GM23248 (cell line): ENCODE data around the gene BICDL2. TPM values are rescaled to one million over a fixed set of nuclear protein-coding genes. Genes with fewer than 3 reads are reported as not detected.

Source experiments
- DNase-seq: peaks from one replicate; pipeline ENCODE4 v3.0.0-alpha.2; 2015
- H2AFZ ChIP-seq: fragments of 200-600 bp; sonication (generic); 2 replicates; pipeline ENCODE4 v1.6.1; 2016; ENCODE audit warnings: antibody characterized with exemption
- H3F3A ChIP-seq: fragments of 200-600 bp; sonication (generic); 2 replicates; pipeline ENCODE4 v1.6.1; 2016; ENCODE audit warnings: mild to moderate bottlenecking, antibody characterized with exemption, mixed run types; ENCODE audit not compliant: insufficient read depth
- H3K27ac ChIP-seq: fragments of 200-600 bp; sonication (generic); 2 replicates; pipeline ENCODE4 v1.5.1; 2016; ENCODE audit warnings: mild to moderate bottlenecking
- H3K27me3 ChIP-seq: fragments of 200-600 bp; sonication (generic); replicated peaks from 2 replicates; pipeline ENCODE4 v1.6.1; 2016; ENCODE audit warnings: mild to moderate bottlenecking; ENCODE audit not compliant: insufficient read depth
- H3K36me3 ChIP-seq: fragments of 200-600 bp; sonication (generic); 2 replicates; pipeline ENCODE4 v1.6.1; 2016; ENCODE audit warnings: low read depth, mild to moderate bottlenecking
- H3K4me1 ChIP-seq: fragments of 200-600 bp; sonication (generic); 2 replicates; pipeline ENCODE4 v1.6.1; 2016; ENCODE audit warnings: mild to moderate bottlenecking; ENCODE audit not compliant: insufficient read depth
- H3K4me2 ChIP-seq: fragments of 200-600 bp; sonication (generic); one replicate; pipeline ENCODE4 v1.6.1; 2016; ENCODE audit warnings: mild to moderate bottlenecking; ENCODE audit not compliant: unreplicated experiment
- H3K4me3 ChIP-seq: fragments of 200-600 bp; sonication (generic); 2 replicates; pipeline ENCODE4 v1.5.1; 2016; ENCODE audit warnings: mild to moderate bottlenecking
- H3K79me2 ChIP-seq: fragments of 200-600 bp; sonication (generic); 2 replicates; pipeline ENCODE4 v1.6.1; 2016; ENCODE audit warnings: mild to moderate bottlenecking; ENCODE audit not compliant: insufficient read depth
- H3K9ac ChIP-seq: fragments of 200-600 bp; sonication (generic); 2 replicates; pipeline ENCODE4 v1.6.1; 2016; ENCODE audit warnings: mild to moderate bottlenecking
- H3K9me2 ChIP-seq: fragments of 200-600 bp; sonication (generic); 2 replicates; pipeline ENCODE4 v1.6.1; 2016; ENCODE audit warnings: mixed run types, mild to moderate bottlenecking, moderate library complexity; ENCODE audit not compliant: insufficient read depth
- H3K9me3 ChIP-seq: fragments of 200-600 bp; sonication (generic); one replicate; pipeline ENCODE4 v1.6.1; 2017; ENCODE audit warnings: low read depth
- H4K20me1 ChIP-seq: fragments of 200-600 bp; sonication (generic); 2 replicates; pipeline ENCODE4 v1.6.0; 2016; ENCODE audit not compliant: insufficient read depth
- EZH2 ChIP-seq: fragments of 200-600 bp; sonication (generic); IDR thresholded peaks from 2 replicates; pipeline ENCODE4 v1.6.1; 2018; ENCODE audit warnings: antibody characterized with exemption, mild to moderate bottlenecking; ENCODE audit not compliant: insufficient read depth, poor library complexity, severe bottlenecking
- EZH2phosphoT487 ChIP-seq: fragments of 200-600 bp; sonication (generic); IDR thresholded peaks from 2 replicates; pipeline ENCODE4 v1.6.1; 2018; ENCODE audit warnings: antibody characterized with exemption, moderate library complexity, mild to moderate bottlenecking, low read depth; ENCODE audit not compliant: insufficient read depth
- WGBS, 2 experiments: methylation state at CpG; one replicate each; pipeline ENCODE4 v1.1.6; 2015 to 2017; ENCODE audit warnings: low lambda C conversion rate in 2 of 2, low coverage in 1 of 2; ENCODE audit errors: missing lambda C conversion rate in 2 of 2; 5-methylcytosine and 5-hydroxymethylcytosine counted together
- in situ Hi-C: fragments of 300-500 bp; cut with MboI; formaldehyde crosslinking; loops from 2 replicates; pipeline ENCODE4 v1.15.0; 2020
- polyA plus RNA-seq: library from polyadenylated mRNA; unstranded; fragments of >200 nt; fragmentation: Nextera tagmentation; extraction: Ambion mirVana; gene quantifications from 2 replicates; pipeline ENCODE4 v1.2.1, GENCODE V29; 2016
- total RNA-seq: library from RNA; depleted of rRNA; stranded (reverse); fragments of >200 nt; shearing (Covaris generic); gene quantifications from 2 replicates; pipeline ENCODE4 v1.2.3, GENCODE V29; 2014

Gene BICDL2
- total and polyA plus RNA-seq, 2 experiments from 2014 or later = 0.11 to 0.63 TPM

GRCh38 chr16:3068487-3068886, 31.7 kb upstream of the BICDL2 start:
- Histone ChIP-seq H3K27ac (no peak overlapping the region), H4K20me1 (no peaks in the 10 kb centered on the region), H3K9ac (no peak overlapping the region), H2AFZ (no peak overlapping the region), H3K4me3 (no peak overlapping the region), H3K9me3 (no peaks in the 10 kb centered on the region), H3K4me1 (peaks cover 5% of the 10 kb centered on the region), H3K27me3 (0 out of 2 replicates have a peak, but pooled peaks cover 6% of the 10 kb centered on the region), H3K9me2 (no peaks in the 10 kb centered on the region), H3K36me3 (no peaks in the 10 kb centered on the region), H3K79me2 (no peaks in the 10 kb centered on the region), H3K4me2 (no peak overlapping the region), H3F3A (no peaks in the 10 kb centered on the region)
- DNase-seq = no peak
- in situ Hi-C loops = no loop called here
- WGBS, 2 experiments = 56 to 68% methylated on average over 4 of the region's 4 CpGs
- TF ChIP-seq EZH2phosphoT487 (no peak), EZH2 (no peak)

- 79 to 86% methylated on average over 7 of the region's 7 CpGs for WGBS, 2 experiments
- Histone ChIP-seq H3K4me2 (no peak overlapping the region), H3K4me3 (no peak overlapping the region), H3K79me2 (no peaks in the 10 kb centered on the region), H3K27me3 (0 out of 2 replicates have a peak, but pooled peaks cover 5% of the 10 kb centered on the region), H4K20me1 (no peaks in the 10 kb centered on the region), H3K36me3 (no peaks in the 10 kb centered on the region), H3K4me1 (peaks cover 5% of the 10 kb centered on the region), H3F3A (no peaks in the 10 kb centered on the region), H3K9me3 (no peaks in the 10 kb centered on the region), H3K27ac (no peak overlapping the region), H3K9me2 (no peaks in the 10 kb centered on the region), H2AFZ (no peak overlapping the region), H3K9ac (no peak overlapping the region)
- TF ChIP-seq EZH2phosphoT487 (no peak), EZH2 (no peak)
- DNase-seq = no peak
- in situ Hi-C loops = no loop called here
Observed at GRCh38 chr16:3066440-3066748, 29.6 kb upstream of the BICDL2 start.

GRCh38 chr16:3065742-3066439, 29.1 kb upstream of the BICDL2 start:
- Histone ChIP-seq H3K36me3 (no peaks in the 10 kb centered on the region), H4K20me1 (no peaks in the 10 kb centered on the region), H3K27ac (no peak overlapping the region), H3K9me3 (no peaks in the 10 kb centered on the region), H3K4me2 (no peak overlapping the region), H3F3A (no peaks in the 10 kb centered on the region), H3K9ac (no peak overlapping the region), H2AFZ (no peak overlapping the region), H3K4me3 (no peak overlapping the region), H3K4me1 (peaks cover 5% of the 10 kb centered on the region), H3K79me2 (no peaks in the 10 kb centered on the region), H3K27me3 (0 out of 2 replicates have a peak, but pooled peaks cover under 1% of the 10 kb centered on the region), H3K9me2 (no peaks in the 10 kb centered on the region)
- TF ChIP-seq EZH2phosphoT487 (no peak), EZH2 (no peak)
- 81 to 85% methylated on average over 24 to 26 of the region's 26 CpGs for whole genome bisulfite sequencing, 2 experiments
- DNase-seq = no peak
- in situ Hi-C loops = no loop called here

GRCh38 chr16:3065069-3065741, 28.5 kb upstream of the BICDL2 start, which contains the start of gene IL32:
TSS of gene IL32 (plus strand) at chr16:3065640. CDS start at chr16:3065812, 172 bp downstream.
- H3K9me2 ChIP-seq = no peaks in the 10 kb centered on the region
- no peaks in the 10 kb centered on the region for H4K20me1 ChIP-seq
- H3K9me3 ChIP-seq = no peaks in the 10 kb centered on the region
- no peak within 1 kb of the TSS for H3K27ac ChIP-seq
- H3K4me2 ChIP-seq = no peak within 1 kb of the TSS
- H3K4me1 ChIP-seq = peaks cover 5% of the 10 kb centered on the region
- H2AFZ ChIP-seq = peak within 1 kb of the TSS; percentile 50; the same call in 1 of the 2 replicates
- H3K4me3 ChIP-seq = no peak within 1 kb of the TSS
- in situ Hi-C loops = no loop called here
- peak; percentile 80 for DNase-seq
- H3K79me2 ChIP-seq = no peaks in the 10 kb centered on the region
- H3K27me3 ChIP-seq = no peaks in the 10 kb centered on the region
- H3F3A ChIP-seq = no peaks in the 10 kb centered on the region
- TF ChIP-seq EZH2phosphoT487 (no peak), EZH2 (no peak)
- no peaks in the 10 kb centered on the region for H3K36me3 ChIP-seq
- 51 to 56% methylated on average over 13 of the region's 13 CpGs for WGBS, 2 experiments
- H3K9ac ChIP-seq = 0 out of 2 replicates have a peak within 1 kb of the TSS, but pooled peaks have one; percentile 10
